ENCODE measurements around the gene EMP3. TPM values are rescaled to one million over a fixed set of nuclear protein-coding genes. Genes with fewer than 3 reads are reported as not detected.

The EMP3 gene
- total and polyA plus RNA-seq, 2 of the 13 experiments (the other 11 are each of a cell fraction or from before 2014, with no cell fraction given): 2.2 to 7.8 TPM

DNA sequence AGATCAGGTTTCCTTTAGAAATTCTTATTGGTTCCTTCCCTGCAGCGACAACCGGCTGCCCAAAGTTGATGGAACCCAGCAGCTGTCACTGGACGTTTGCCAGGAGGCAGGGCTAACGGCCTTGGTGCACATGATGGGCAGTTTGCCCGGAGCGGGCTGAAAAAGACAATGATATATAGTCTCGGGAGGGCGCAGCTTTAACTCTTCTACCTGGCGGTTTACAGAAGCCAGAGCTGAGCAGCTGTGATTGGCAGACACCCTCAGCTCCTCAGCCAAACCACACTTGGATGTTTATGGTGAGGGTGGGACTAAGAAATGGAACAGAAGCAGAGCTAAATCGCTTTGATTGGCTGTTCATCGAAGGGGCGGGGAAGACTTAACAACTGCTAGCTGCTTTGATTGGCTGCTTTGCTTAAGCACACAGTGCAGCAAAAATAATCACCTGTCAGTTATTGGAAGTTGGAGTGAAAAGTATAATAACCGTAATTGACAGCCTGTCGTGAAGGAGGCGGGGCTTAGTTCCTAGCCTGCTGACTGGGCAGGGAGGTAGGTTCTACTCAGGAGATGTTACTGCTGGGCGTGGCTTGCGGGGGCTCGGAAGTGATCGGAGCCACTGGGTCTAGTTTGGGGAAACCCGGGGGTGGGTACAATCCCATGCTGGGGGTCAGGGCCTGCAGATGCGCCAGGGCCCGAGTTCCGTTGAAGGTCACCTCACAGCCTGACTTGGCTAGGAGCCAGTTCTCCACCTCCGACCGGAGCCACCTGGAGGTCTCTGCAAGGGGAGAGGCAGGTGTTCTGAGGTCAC lies 7.5 kb downstream of the EMP3 start (continued):
- TF ChIP-seq NR2C2 (CRISPR knock-in tag; IDR thresholded peaks at IDR 0.05; ENCODE audit: borderline replicate concordance) (no peak), SP140L (CRISPR knock-in tag; IDR thresholded peaks at IDR 0.05; ENCODE audit: borderline replicate concordance) (no peak), GATAD1 (CRISPR knock-in tag; IDR thresholded peaks at IDR 0.05) (no peak; the same call in 1 of the 2 replicates), SCMH1 (CRISPR knock-in tag; IDR thresholded peaks at IDR 0.05; ENCODE audit: borderline replicate concordance) (no peak), MTA1 (CRISPR knock-in tag; IDR thresholded peaks at IDR 0.05; ENCODE audit: borderline replicate concordance) (no peak), ZNF562 (CRISPR knock-in tag; IDR thresholded peaks at IDR 0.05; ENCODE audit: borderline replicate concordance) (no peak), BORCS8-MEF2B (CRISPR knock-in tag; IDR thresholded peaks at IDR 0.05) (0 out of 2 replicates have a peak, but pooled peaks have one; percentile 32), ZNF713 (CRISPR knock-in tag; IDR thresholded peaks at IDR 0.05) (no peak), MEF2D (CRISPR knock-in tag; IDR thresholded peaks at IDR 0.05) (no peak), MEIS2 (CRISPR knock-in tag; IDR thresholded peaks at IDR 0.05) (no peak), ZNF136 (CRISPR knock-in tag; IDR thresholded peaks at IDR 0.05; ENCODE audit: low read depth) (no peak), ZNF432 (CRISPR knock-in tag; IDR thresholded peaks at IDR 0.05; ENCODE audit: borderline replicate concordance) (no peak), ZFP90 (CRISPR knock-in tag; IDR thresholded peaks at IDR 0.05; ENCODE audit: borderline replicate concordance) (no peak), SAP130 (CRISPR knock-in tag; IDR thresholded peaks at IDR 0.05; ENCODE audit: low read depth) (peak; percentile 52), HMG20B (CRISPR knock-in tag; conservative IDR thresholded peaks at IDR 0.05) (no peak), MAF1 (CRISPR knock-in tag; IDR thresholded peaks at IDR 0.05; ENCODE audit: borderline replicate concordance) (no peak), ZNF891 (CRISPR knock-in tag; IDR thresholded peaks at IDR 0.05) (no peak), MXI1 (IDR thresholded peaks at IDR 0.05; ENCODE audit: borderline replicate concordance, low read depth, low read length) (peak; percentile 23; the same call in 1 of the 3 replicates), KDM4B (CRISPR knock-in tag; IDR thresholded peaks at IDR 0.05) (no peak), SP4 (CRISPR knock-in tag; IDR thresholded peaks at IDR 0.05) (peak; percentile 55; the same call in 1 of the 2 replicates), ZNF260 (CRISPR knock-in tag; IDR thresholded peaks at IDR 0.05; ENCODE audit: borderline replicate concordance, low read depth) (no peak), RBFOX2 (IDR thresholded peaks at IDR 0.05; ENCODE audit: low read depth, low read length) (no peak), TOE1 (CRISPR knock-in tag; IDR thresholded peaks at IDR 0.05) (no peak)
- TF ChIP-seq, protein P1, sequence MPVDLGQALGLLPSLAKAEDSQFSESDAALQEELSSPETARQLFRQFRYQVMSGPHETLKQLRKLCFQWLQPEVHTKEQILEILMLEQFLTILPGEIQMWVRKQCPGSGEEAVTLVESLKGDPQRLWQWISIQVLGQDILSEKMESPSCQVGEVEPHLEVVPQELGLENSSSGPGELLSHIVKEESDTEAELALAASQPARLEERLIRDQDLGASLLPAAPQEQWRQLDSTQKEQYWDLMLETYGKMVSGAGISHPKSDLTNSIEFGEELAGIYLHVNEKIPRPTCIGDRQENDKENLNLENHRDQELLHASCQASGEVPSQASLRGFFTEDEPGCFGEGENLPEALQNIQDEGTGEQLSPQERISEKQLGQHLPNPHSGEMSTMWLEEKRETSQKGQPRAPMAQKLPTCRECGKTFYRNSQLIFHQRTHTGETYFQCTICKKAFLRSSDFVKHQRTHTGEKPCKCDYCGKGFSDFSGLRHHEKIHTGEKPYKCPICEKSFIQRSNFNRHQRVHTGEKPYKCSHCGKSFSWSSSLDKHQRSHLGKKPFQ (CRISPR knock-in tag; IDR thresholded peaks at IDR 0.05; ENCODE audit: insufficient replicate concordance): no peak
- TF ChIP-seq, protein P2, sequence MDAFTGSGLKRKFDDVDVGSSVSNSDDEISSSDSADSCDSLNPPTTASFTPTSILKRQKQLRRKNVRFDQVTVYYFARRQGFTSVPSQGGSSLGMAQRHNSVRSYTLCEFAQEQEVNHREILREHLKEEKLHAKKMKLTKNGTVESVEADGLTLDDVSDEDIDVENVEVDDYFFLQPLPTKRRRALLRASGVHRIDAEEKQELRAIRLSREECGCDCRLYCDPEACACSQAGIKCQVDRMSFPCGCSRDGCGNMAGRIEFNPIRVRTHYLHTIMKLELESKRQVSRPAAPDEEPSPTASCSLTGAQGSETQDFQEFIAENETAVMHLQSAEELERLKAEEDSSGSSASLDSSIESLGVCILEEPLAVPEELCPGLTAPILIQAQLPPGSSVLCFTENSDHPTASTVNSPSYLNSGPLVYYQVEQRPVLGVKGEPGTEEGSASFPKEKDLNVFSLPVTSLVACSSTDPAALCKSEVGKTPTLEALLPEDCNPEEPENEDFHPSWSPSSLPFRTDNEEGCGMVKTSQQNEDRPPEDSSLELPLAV (CRISPR knock-in tag; conservative IDR thresholded peaks at IDR 0.05; ENCODE audit: low read depth): no peak
- TF ChIP-seq, protein P3, sequence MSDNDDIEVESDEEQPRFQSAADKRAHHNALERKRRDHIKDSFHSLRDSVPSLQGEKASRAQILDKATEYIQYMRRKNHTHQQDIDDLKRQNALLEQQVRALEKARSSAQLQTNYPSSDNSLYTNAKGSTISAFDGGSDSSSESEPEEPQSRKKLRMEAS (IDR thresholded peaks at IDR 0.05): no peak
- TF ChIP-seq, protein P4, sequence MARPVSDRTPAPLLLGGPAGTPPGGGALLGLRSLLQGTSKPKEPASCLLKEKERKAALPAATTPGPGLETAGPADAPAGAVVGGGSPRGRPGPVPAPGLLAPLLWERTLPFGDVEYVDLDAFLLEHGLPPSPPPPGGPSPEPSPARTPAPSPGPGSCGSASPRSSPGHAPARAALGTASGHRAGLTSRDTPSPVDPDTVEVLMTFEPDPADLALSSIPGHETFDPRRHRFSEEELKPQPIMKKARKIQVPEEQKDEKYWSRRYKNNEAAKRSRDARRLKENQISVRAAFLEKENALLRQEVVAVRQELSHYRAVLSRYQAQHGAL (CRISPR knock-in tag; IDR thresholded peaks at IDR 0.05; ENCODE audit: not compliant biosample characterization): no peak
